Right lobe of liver (tissue), 4 donors: Measurements from ENCODE around the gene SEMA4G.

Source experiments
- CTCF ChIP-seq, 4 donors: fragments of 200-600 bp in 3 of 4; fragments of 450-650 bp in 1 of 4; IDR thresholded peaks; one replicate each; pipeline versions ENCODE4 v1.5.1 to v1.8.0; 2016 to 2022; ENCODE audit warnings: antibody characterized with exemption in 4 of 4, mild to moderate bottlenecking in 2 of 4
- POLR2A ChIP-seq: fragments of 450-650 bp; IDR thresholded peaks from one replicate; pipeline ENCODE4 v1.6.1; 2017; ENCODE audit warnings: antibody characterized with exemption, mild to moderate bottlenecking
- donor health status: DM: no; HTN: no; CAD: no.
- donor health status: DM: no; HTN: no; CAD: no.
- donor health status: DM: no; HTN: yes; CAD: no.

- TF ChIP-seq POLR2A (no peak), CTCF (IDR thresholded peaks at IDR 0.05) (no peak)
Observed at GRCh38 chr10:101008823-101009423, 39.6 kb downstream of the SEMA4G start.
